ENCODE measurements around the gene SPR.

DNA sequence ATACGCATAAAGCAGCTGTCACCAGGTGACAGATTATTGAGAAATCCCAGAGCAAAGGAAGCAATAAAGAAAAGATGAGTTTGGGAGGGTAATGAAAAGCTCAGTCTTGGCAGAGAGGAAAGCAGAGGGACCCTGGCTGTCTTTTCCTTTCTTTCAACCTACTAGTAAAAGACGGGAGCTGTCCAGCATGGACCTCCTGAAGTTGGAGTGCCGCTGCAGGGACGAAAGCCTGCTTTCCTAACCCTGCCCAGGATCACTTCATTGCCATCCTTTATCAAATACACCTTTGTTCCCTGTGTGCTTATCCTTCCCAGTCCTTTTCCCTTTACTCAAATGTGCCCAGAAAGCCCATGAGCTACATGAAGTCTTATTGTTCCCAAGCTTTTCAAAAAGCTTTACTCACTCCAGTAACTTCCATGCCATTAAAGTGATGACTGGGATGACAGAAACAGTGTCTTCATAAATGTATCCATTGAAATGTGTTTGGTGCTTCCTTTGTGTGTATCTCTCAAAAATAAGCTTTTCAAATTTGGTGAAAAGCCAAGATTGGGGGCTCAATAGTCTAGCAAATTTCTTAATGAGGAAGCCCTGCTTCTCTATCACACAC is 3.7 kb upstream of the SPR start:
- no peak for TF ChIP-seq ZNF510 (tag by site-specific recombination; IDR thresholded peaks at IDR 0.05; ENCODE audit: insufficient replicate concordance)
- no peak for TF ChIP-seq ZNF692 (tag by site-specific recombination; IDR thresholded peaks at IDR 0.05)
- TF ChIP-seq, protein P1, sequence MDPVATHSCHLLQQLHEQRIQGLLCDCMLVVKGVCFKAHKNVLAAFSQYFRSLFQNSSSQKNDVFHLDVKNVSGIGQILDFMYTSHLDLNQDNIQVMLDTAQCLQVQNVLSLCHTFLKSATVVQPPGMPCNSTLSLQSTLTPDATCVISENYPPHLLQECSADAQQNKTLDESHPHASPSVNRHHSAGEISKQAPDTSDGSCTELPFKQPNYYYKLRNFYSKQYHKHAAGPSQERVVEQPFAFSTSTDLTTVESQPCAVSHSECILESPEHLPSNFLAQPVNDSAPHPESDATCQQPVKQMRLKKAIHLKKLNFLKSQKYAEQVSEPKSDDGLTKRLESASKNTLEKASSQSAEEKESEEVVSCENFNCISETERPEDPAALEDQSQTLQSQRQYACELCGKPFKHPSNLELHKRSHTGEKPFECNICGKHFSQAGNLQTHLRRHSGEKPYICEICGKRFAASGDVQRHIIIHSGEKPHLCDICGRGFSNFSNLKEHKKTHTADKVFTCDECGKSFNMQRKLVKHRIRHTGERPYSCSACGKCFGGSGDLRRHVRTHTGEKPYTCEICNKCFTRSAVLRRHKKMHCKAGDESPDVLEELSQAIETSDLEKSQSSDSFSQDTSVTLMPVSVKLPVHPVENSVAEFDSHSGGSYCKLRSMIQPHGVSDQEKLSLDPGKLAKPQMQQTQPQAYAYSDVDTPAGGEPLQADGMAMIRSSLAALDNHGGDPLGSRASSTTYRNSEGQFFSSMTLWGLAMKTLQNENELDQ (tag by site-specific recombination; IDR thresholded peaks at IDR 0.05; ENCODE audit: low read depth) = no peak
- TF ChIP-seq CTCF (tag by site-specific recombination; IDR thresholded peaks at IDR 0.05) = no peak
- no peak for TF ChIP-seq MEIS1 (CRISPR knock-in tag; IDR thresholded peaks at IDR 0.05; ENCODE audit: borderline replicate concordance)

Measured in HEK293 (cell line).